ENCODE measurements around the gene CYP1A2. TPM values are rescaled to one million over a fixed set of nuclear protein-coding genes. Genes with fewer than 3 reads are reported as not detected.

CYP1A2 gene
- total RNA-seq, 1 experiment from 2014 or later, result not detected

DNA sequence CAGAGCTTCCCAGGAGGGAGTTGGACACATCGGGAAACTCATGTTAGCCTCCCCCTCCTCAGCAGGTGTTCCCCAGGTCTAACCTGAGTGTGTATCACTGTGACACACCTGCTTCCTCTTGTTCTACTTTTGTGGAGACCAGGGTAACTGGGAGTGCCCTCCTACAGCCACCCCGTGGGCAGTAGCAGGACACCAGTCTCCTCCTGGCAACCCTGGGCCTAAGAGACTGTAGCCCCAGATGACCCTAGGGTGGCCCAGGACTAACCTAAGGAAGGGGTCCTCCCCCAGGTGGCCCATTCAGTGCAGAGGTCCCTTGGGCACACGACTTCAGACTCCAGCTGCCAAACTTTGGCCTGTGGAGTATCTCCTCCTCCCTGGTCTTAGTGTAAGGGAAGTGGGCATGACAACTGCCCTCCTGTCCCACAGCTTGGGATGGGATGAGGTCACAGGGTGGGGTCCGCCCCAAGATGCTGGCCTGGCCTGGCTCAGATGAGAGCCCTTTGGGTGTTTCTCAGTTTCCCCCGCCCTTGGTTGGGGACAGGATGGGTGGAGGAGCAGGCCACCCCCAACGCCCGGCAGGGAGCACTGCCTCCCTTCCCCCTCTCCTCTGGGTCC lies 38.0 kb downstream of the CYP1A2 start:
- Histone ChIP-seq H3K9ac (ENCODE audit: low read length) (no peak overlapping the region), H3K4me2 (ENCODE audit: low read length) (no peak overlapping the region), H3K4me3 (ENCODE audit: low read length) (no peak overlapping the region), H3F3A (ENCODE audit: low read length, unreplicated experiment) (no peaks in the 10 kb centered on the region), H3K9me3 (ENCODE audit: low read length) (no peaks in the 10 kb centered on the region), H3K79me2 (ENCODE audit: low read length) (peaks cover 92% of the 10 kb centered on the region), H4K20me1 (ENCODE audit: low read length) (peaks cover 24% of the 10 kb centered on the region; the same call in 1 of the 2 replicates), H3K36me3 (ENCODE audit: low read depth, low read length) (no peaks in the 10 kb centered on the region; the same call in 1 of the 2 replicates), H3K27me3 (ENCODE audit: low read length) (no peaks in the 10 kb centered on the region), H3K4me1 (ENCODE audit: insufficient read depth, low read length) (peaks cover 24% of the 10 kb centered on the region), H3K9me2 (replicated peaks; ENCODE audit: low read length) (no peaks in the 10 kb centered on the region), H2AFZ (ENCODE audit: low read length) (no peak overlapping the region), H3K27ac (ENCODE audit: low read length) (no peak overlapping the region)
- POLR2A ChIA-PET (ENCODE audit: unreplicated experiment), result no interaction called here
- DNase-seq, result no peak
- no TSS peak for BruUV-seq (replicated peaks)
- CTCF ChIA-PET, result no interaction called here
- ATAC-seq, result no peak
- intact Hi-C loops (cut with micrococcal nuclease), result no loop called here
- TF ChIP-seq EZH2 (IDR thresholded peaks at IDR 0.05; ENCODE audit: low read length, unreplicated experiment) (no peak), EZH2phosphoT487 (IDR thresholded peaks at IDR 0.05; ENCODE audit: borderline replicate concordance, low read length) (no peak)
- TF ChIP-seq, protein P1, sequence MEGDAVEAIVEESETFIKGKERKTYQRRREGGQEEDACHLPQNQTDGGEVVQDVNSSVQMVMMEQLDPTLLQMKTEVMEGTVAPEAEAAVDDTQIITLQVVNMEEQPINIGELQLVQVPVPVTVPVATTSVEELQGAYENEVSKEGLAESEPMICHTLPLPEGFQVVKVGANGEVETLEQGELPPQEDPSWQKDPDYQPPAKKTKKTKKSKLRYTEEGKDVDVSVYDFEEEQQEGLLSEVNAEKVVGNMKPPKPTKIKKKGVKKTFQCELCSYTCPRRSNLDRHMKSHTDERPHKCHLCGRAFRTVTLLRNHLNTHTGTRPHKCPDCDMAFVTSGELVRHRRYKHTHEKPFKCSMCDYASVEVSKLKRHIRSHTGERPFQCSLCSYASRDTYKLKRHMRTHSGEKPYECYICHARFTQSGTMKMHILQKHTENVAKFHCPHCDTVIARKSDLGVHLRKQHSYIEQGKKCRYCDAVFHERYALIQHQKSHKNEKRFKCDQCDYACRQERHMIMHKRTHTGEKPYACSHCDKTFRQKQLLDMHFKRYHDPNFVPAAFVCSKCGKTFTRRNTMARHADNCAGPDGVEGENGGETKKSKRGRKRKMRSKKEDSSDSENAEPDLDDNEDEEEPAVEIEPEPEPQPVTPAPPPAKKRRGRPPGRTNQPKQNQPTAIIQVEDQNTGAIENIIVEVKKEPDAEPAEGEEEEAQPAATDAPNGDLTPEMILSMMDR (conservative IDR thresholded peaks at IDR 0.05; ENCODE audit: low read depth, low read length), result no peak

DNA sequence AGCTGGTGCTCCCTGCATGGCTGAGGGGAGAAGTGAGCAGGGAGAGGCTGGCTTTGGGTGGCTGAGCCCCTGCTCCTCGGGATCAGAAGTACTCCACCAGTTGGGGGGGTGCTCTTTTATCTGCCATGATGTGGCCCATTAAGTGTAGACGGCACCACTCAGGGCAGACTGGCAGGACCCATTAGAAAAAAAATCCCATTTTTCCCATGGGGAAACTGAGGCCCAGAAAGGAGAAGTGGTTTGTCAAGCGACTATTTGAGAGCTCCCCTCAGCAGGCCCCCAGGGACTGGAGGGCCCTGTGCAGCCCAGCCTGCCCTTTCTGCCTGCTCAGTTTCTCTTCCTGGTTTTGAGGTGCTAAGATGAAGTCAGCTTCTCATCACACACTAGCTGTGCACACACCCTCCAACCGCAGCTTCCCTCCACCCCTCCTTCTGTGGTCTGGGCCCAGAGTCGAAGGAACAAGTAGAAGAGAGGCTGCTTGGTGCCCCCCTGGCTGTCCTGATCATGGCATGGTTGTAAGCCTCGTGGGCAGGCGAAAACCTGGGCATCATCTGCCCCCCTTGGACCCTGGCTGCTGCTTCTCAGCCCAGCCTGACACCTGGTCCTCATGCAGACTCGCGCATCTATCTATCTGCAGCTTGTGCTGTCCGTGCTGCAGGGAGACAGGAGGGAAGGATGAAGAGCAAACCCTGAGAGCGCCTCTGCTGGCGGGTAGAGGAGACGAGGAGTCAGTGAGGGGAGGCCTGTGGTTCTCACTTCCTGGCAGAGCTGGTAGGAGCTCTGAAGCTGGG lies 38.8 kb downstream of the CYP1A2 start:
- CTCF ChIA-PET, result no interaction called here
- no TSS peak for BruUV-seq (replicated peaks)

More for the DNA sequence above, 38.8 kb downstream of the CYP1A2 start:
- H3K27ac ChIP-seq (ENCODE audit: low read length), result no peak overlapping the region
- ATAC-seq, result no peak
- H3K79me2 ChIP-seq (ENCODE audit: low read length), result peaks cover 99% of the 10 kb centered on the region
- H3K9me3 ChIP-seq (ENCODE audit: low read length), result no peaks in the 10 kb centered on the region
- H3K9ac ChIP-seq (ENCODE audit: low read length), result no peak overlapping the region
- no peaks in the 10 kb centered on the region for H3K27me3 ChIP-seq (ENCODE audit: low read length)
- TF ChIP-seq EZH2 (IDR thresholded peaks at IDR 0.05; ENCODE audit: low read length, unreplicated experiment) (no peak), EZH2phosphoT487 (IDR thresholded peaks at IDR 0.05; ENCODE audit: borderline replicate concordance, low read length) (no peak)
- TF ChIP-seq, protein P1 (conservative IDR thresholded peaks at IDR 0.05; ENCODE audit: low read depth, low read length), result peak; percentile 28; the same call in 1 of the 2 replicates
- no peak overlapping the region for H2AFZ ChIP-seq (ENCODE audit: low read length)
- H3K36me3 ChIP-seq (ENCODE audit: low read depth, low read length), result no peaks in the 10 kb centered on the region; the same call in 1 of the 2 replicates
- H3K4me1 ChIP-seq (ENCODE audit: insufficient read depth, low read length), result peaks cover 24% of the 10 kb centered on the region
- H4K20me1 ChIP-seq (ENCODE audit: low read length), result peaks cover 29% of the 10 kb centered on the region; the same call in 1 of the 2 replicates
- no peaks in the 10 kb centered on the region for H3K9me2 ChIP-seq (replicated peaks; ENCODE audit: low read length)
- POLR2A ChIA-PET (ENCODE audit: unreplicated experiment), result interaction anchor here (0.6 kb wide), 1 partner anchor 133 kb away, joined by 11 read pairs; no protein-coding TSS in a partner anchor
- H3K4me2 ChIP-seq (ENCODE audit: low read length), result no peak overlapping the region
- no peak overlapping the region for H3K4me3 ChIP-seq (ENCODE audit: low read length)
- intact Hi-C loops (cut with micrococcal nuclease), result no loop called here
- DNase-seq, result no peak
- H3F3A ChIP-seq (ENCODE audit: low read length, unreplicated experiment), result no peaks in the 10 kb centered on the region
